Inflammatory macrophage (primary cell): Measurements from ENCODE around the gene SCN4A.
"Not testable (repeated sequence)": the region's sequence is repeated elsewhere in the genome, so short reads cannot be mapped to it uniquely, and the experiment has no call there.

Experiments used
- DNase-seq, 2 donors: peaks; one replicate each; pipeline ENCODE4 v3.0.0-alpha.2; 2020 to 2022

Gene SCN4A

GRCh38 chr17:63933598-63933997, 39.1 kb downstream of the SCN4A start:
- DNase-seq: no peak

- no peak for DNase-seq
Measured at GRCh38 chr17:63932721-63933120, 40.0 kb downstream of the SCN4A start.

GRCh38 chr17:63931981-63932561, 40.6 kb downstream of the SCN4A start, which contains the start of gene CD79B:
CD79B (minus strand) TSS chr17:63932331; CDS start chr17:63932261, 70 bp downstream.
- peak; percentile 18 to 52 for DNase-seq

- DNase-seq: peak; percentile 64 to 65
Measured at GRCh38 chr17:63930951-63931575, 41.7 kb downstream of the SCN4A start.

- no peak for DNase-seq
Measured at GRCh38 chr17:63929860-63930766, 42.6 kb downstream of the SCN4A start.

GRCh38 chr17:63928966-63929695, 43.6 kb downstream of the SCN4A start:
- no peak for DNase-seq

GRCh38 chr17:63928172-63928666, 44.5 kb downstream of the SCN4A start:
- DNase-seq: no peak

- DNase-seq: no peak
Measured at GRCh38 chr17:63927464-63928171, 45.1 kb downstream of the SCN4A start.

- DNase-seq: no peak
Measured at GRCh38 chr17:63926164-63926563, 46.6 kb downstream of the SCN4A start.

GRCh38 chr17:63925615-63926014, 47.1 kb downstream of the SCN4A start:
- DNase-seq: no peak

GRCh38 chr17:63922402-63922801, 50.3 kb downstream of the SCN4A start:
- DNase-seq: not testable (repeated sequence)

- not testable (repeated sequence) for DNase-seq
Measured at GRCh38 chr17:63920779-63921178, 51.9 kb downstream of the SCN4A start.

- not testable (repeated sequence) for DNase-seq
Measured at GRCh38 chr17:63920050-63920449, 52.7 kb downstream of the SCN4A start.

GRCh38 chr17:63919311-63919723, 53.4 kb downstream of the SCN4A start:
- DNase-seq: peak; percentile 60 to 75

GRCh38 chr17:63918789-63919305, 53.9 kb downstream of the SCN4A start, which contains the start of gene GH1:
GH1 (minus strand) TSS chr17:63918839; CDS start chr17:63918776, 63 bp downstream.
- not testable (repeated sequence) for DNase-seq

- DNase-seq: no peak
Measured at GRCh38 chr17:63918305-63918704, 54.4 kb downstream of the SCN4A start.

- no peak for DNase-seq
Measured at GRCh38 chr17:63917646-63918045, 55.1 kb downstream of the SCN4A start.

- DNase-seq: not testable (repeated sequence)
Measured at GRCh38 chr17:63917206-63917605, 55.5 kb downstream of the SCN4A start.

- no peak for DNase-seq
Measured at GRCh38 chr17:63916566-63917185, 56.0 kb downstream of the SCN4A start.

- DNase-seq: not testable (repeated sequence)
Measured at GRCh38 chr17:63915753-63916152, 57.0 kb downstream of the SCN4A start.

- no peak for DNase-seq
Measured at GRCh38 chr17:63914471-63914870, 58.2 kb downstream of the SCN4A start.
